Measurements from ENCODE around the gene ZCCHC13.
"Not testable (repeated sequence)": the region's sequence is repeated elsewhere in the genome, so short reads cannot be mapped to it uniquely, and the experiment has no call there.

The ZCCHC13 gene

GRCh38 chrX:74304016-74304415 is at the start of gene ZCCHC13:
Gene ZCCHC13, plus strand, starts transcription at chrX:74304180. Its CDS starts 87 bp downstream, at chrX:74304267.
- DNase-seq = no peak

GRCh38 chrX:74258111-74258510 is 45.9 kb upstream of the ZCCHC13 start:
- not testable (repeated sequence) for DNase-seq

- no peak for DNase-seq
Observed at GRCh38 chrX:74259885-74260491, 44.0 kb upstream of the ZCCHC13 start.

DNA sequence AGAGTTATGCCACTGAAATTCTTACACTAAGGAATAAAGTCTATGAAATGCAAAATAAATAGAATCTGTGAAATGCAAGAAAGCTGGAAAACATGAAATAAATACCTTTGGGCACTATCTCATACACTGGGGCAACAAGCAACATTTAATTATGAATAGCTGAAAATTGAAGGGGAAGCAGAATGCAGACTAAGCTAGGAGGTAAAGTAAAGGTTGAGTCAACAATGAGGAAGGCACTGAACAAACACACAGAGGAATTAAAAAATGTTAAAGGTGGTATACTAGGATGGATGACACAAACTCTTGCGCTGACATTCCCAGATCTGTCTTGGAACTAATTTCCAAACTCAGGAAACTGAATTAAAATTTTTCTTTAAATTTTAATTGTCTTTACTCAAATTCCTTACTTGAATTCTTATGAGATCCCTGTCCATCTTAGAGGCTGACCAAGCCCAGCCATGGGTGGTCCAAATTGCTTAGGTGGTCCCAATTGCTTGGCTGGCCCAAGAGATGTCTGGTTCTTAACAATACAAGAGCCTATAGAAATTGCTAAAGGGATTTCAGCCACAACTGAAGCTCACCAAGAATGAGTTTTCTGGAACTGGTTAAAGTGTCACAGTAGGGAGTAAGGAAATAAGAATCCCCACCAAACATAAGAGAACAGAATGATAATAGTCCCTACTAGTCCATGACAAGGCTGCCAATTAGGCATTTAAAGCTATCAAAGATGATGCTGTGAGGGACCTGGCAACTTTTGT is 41.3 kb upstream of the ZCCHC13 start:
- no peak for DNase-seq

- no peak for DNase-seq
Observed at GRCh38 chrX:74270393-74270792, 33.6 kb upstream of the ZCCHC13 start.

- DNase-seq = no peak
Observed at GRCh38 chrX:74272230-74272629, 31.8 kb upstream of the ZCCHC13 start.

DNA sequence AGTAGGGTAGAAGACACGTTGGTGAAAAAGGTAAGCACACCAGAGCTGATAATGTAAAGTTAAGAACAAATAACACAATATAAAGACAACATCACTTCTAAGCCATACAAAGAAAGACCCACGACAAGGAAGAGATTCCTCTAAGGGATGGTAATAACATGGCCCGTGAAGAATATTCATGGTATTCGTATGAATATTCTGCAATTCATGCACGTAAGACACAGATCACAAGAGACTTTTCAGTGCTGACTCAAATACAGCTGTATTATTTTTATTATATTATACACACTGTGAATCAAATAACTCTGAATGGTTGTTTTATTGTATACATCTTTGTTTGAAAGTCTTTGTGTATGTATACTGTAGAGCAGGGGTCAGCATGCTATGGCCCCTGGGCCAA is 29.5 kb upstream of the ZCCHC13 start:
- no peak for DNase-seq

DNA sequence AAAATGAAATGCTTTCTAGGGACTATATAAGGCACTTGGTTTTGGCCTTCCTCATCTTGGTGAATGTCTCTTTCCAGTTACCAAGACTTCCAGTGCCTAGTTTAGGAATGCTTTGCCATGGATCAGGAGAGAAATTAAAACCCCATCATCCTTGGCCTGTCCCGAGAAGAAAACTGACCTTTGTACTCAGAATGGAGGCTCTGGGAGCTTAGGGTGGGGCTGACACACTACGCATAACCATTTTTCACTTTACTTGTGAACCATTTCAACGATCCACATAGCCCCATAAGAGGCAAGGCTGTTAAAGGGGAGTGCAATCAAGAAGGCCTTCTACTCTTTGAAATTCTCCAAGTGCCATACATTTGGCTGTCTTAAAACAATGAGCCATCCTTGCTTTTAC is 26.7 kb upstream of the ZCCHC13 start:
- DNase-seq = no peak

DNA sequence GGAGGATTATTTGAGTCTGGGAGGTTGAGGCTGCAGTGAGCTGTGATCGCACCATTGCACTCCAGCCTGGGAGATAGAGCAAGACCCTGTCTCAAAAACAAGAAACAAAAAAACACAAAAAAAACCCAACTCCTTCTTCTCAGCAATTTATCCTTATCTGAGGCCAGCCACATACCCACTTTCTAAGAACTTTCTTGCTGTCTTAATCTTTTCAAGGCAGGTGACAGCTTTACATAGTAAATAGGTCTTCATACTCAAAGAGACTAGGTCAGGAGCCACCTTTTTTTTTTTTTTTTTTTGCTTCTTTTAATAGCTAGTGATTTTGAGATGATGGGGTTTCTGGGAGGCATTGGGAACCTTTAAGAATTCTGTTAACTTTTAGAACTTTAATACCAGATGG is 26.1 kb upstream of the ZCCHC13 start:
- no peak for DNase-seq

DNA sequence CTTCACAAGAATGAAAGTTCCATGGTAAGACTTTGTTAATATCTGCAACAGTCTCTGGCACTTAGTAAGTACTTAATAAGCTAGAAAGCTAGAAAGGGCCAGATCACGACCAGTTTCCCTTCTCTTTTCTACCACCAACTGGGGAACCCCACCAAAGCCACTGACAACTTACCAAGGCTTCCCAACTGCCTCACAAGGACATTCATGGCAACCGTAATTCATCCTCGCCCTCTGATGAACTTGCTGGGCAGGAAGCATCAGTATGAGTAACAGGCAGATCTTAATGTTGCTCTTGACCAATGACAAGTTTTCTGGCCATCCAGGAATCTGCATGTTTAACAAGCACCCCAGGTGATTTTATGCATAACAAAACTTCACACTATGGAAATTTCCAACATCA is 23.2 kb upstream of the ZCCHC13 start:
- DNase-seq = no peak

DNA sequence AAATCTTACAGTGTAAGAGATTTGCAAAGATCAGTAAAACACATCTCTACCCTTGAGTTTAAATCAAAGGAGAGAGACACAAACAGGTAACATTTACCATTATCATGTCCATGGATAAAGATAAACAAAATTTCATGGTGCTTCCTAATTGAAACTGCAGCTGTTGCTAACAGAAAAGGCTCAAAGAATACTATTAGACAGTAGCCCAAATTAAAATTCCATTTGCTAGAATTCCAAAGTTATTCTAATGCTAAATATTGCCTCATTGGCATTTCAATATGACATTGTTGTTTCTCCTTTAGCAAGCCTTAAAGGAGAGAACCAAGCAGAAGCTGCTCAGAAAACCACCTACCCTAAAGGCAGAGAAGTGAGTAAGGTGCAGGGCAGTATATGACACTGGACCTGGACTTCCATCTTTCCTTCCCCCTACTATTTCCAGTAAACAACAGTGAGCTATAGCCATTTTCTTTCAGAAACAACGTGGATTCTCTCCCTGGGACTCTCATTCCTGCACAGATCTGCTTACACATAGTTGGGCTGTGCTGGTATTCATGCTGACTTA is 19.5 kb upstream of the ZCCHC13 start:
- no peak for DNase-seq

GRCh38 chrX:74286950-74287740 is 16.8 kb upstream of the ZCCHC13 start:
- DNase-seq = no peak

- peak in 1 of 2 donors; percentile 0 for DNase-seq
Observed at GRCh38 chrX:74291577-74291963, 12.4 kb upstream of the ZCCHC13 start.

DNA sequence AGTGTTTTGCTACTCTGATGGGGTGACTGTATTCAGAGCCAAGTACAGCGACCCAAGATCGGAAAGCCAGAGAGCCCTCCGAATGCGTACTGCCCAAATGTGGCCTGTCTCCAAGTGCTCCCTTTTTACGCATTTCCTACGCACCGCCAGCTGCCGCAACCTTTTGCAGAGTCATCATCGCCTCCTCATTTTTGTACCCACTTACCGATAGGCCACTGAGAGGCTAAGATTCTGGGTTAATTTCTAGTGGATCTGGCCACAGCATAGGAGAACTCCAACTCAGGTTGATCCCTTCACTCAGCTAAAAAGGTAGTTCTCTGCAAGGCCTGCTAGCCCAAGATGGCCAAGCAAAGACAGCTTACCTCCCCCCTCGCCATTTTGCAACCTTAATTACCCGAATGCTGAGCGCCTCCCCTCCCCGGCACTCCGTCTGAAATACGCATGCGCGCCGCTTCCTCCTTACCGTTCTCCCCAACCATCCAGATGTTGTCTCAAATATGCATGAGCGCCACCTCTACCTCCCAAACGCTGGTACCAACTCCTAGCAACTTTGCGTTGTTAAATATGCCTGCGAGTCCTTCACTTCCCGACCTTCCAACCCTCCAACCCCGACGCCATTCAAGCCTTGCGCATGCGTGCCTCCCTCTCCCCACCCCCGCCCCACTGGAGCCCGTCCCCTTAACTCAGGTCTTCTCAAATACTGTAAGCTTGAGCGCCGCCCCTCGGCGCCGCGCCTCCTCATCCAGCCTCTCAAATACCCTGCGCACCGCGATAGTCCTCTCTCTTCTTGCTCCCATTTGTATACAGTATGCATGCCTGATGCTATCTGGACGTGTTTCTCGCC is 11.8 kb upstream of the ZCCHC13 start:
- peak; percentile 83 to 87 for DNase-seq

GRCh38 chrX:74292808-74293123 is 11.2 kb upstream of the ZCCHC13 start:
- DNase-seq = no peak

- peak; percentile 66 to 72 for DNase-seq
Observed at GRCh38 chrX:74293343-74293946, 10.5 kb upstream of the ZCCHC13 start.

GRCh38 chrX:74295101-74295500 is 8.9 kb upstream of the ZCCHC13 start:
- no peak for DNase-seq

DNA sequence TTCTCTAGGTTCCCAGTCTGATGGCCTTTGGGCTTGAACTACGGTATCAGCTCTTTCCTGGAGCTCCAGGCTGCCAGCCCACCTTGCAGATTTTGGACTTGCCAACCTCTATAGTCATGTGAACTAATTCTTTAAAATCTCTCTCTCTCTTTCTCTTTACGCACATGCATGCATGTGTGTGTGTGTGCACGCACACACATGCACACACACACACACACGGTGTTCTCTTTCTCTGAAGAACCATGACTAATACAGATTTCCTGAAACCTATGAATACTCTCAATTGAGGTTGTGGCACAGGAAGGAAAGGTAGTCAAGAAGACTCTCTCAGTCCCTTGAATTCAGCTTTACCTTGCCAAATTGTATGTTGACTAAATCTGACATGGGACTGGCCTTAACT is 6.2 kb upstream of the ZCCHC13 start:
- DNase-seq = no peak

DNA sequence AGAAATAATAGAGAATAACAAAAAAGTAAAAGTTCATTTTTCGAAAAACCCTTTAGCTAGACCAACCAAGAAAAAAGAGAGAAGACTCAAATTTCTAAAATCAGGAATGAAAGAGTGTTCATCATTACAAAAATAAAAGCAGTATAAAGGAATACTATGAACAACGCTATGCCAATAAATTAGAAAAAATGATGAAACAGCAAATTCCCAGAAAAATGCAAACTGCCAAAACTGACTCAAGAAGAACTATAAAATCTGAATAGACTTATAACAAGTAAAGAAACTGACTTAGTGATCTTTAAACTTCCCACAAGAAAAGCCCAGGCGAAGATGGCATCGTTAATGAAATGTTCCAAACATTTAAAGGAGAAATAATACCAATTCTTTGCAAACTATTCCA is 3.1 kb upstream of the ZCCHC13 start:
- no peak for DNase-seq

GRCh38 chrX:74318672-74319071 is 14.7 kb downstream of the ZCCHC13 start:
- DNase-seq = no peak

- DNase-seq = not testable (repeated sequence)
Observed at GRCh38 chrX:74319321-74319720, 15.3 kb downstream of the ZCCHC13 start.

- DNase-seq = no peak
Observed at GRCh38 chrX:74321191-74321590, 17.2 kb downstream of the ZCCHC13 start.

All from CD4-positive, alpha-beta T cell treated with Interleukin-1 beta for 1 hour (primary cell).